T-helper 2 cell treated with Interferon-gamma antibody and Interleukin-4, amounts not matched to agents 100 ng/mL and 5 ng/mL, for 36 hours (primary cell): Measurements from ENCODE around the gene DBN1. TPM values are rescaled to one million over a fixed set of nuclear protein-coding genes. Genes with fewer than 3 reads are reported as not detected.

Source experiments
- intact Hi-C: fragments of 100-400 bp; cut with micrococcal nuclease; formaldehyde crosslinking; loops from one replicate; pipeline ENCODE4 v1.15.1; 2023
- total RNA-seq: library from RNA; stranded (reverse); gene quantifications from 2 replicates; pipeline ENCODE4 v1.2.3, GENCODE V29; 2022

DBN1 gene
- total RNA-seq, 1 donor from 2014 or later = 9.0 TPM

- intact Hi-C loops = loop anchor here (1.0 to 2.0 kb wide), 4 partner anchors 9 to 56 kb away; no protein-coding TSS in a partner anchor
Measured at GRCh38 chr5:177446200-177447065, 27.0 kb downstream of the DBN1 start, which contains the start of gene PRR7. Gene PRR7, plus strand, starts transcription at chr5:177446814. Its CDS starts 8,254 bp downstream, at chr5:177455068.

- intact Hi-C loops = loop anchor here (1.0 to 2.0 kb wide), 4 partner anchors 9 to 55 kb away; no protein-coding TSS in a partner anchor
Measured at GRCh38 chr5:177445917-177446199, 27.6 kb downstream of the DBN1 start.

- intact Hi-C loops = no loop called here
Measured at GRCh38 chr5:177445052-177445916, 28.1 kb downstream of the DBN1 start.

GRCh38 chr5:177444106-177445051, 29.1 kb downstream of the DBN1 start:
- intact Hi-C loops = loop anchor here (1.0 kb wide), 1 partner anchor 10 kb away; no protein-coding TSS in a partner anchor

- intact Hi-C loops = no loop called here
Measured at GRCh38 chr5:177443144-177443983, 30.1 kb downstream of the DBN1 start.

- intact Hi-C loops = no loop called here
Measured at GRCh38 chr5:177442066-177442826, 31.2 kb downstream of the DBN1 start.

- intact Hi-C loops = no loop called here
Measured at GRCh38 chr5:177440990-177441780, 32.2 kb downstream of the DBN1 start.

GRCh38 chr5:177440211-177440989, 33.0 kb downstream of the DBN1 start:
- intact Hi-C loops = no loop called here

- intact Hi-C loops = no loop called here
Measured at GRCh38 chr5:177439518-177440053, 33.8 kb downstream of the DBN1 start.

GRCh38 chr5:177438468-177438867, 35.0 kb downstream of the DBN1 start:
- intact Hi-C loops = no loop called here

GRCh38 chr5:177437623-177438022, 35.8 kb downstream of the DBN1 start:
- intact Hi-C loops = no loop called here

GRCh38 chr5:177435847-177436536, 37.4 kb downstream of the DBN1 start:
- intact Hi-C loops = no loop called here

GRCh38 chr5:177434942-177435738, 38.3 kb downstream of the DBN1 start:
- intact Hi-C loops = loop anchor here (1.0 kb wide), 1 partner anchor 9 kb away; no protein-coding TSS in a partner anchor

- intact Hi-C loops = loop anchor here (1.0 kb wide), 1 partner anchor 10 kb away; no protein-coding TSS in a partner anchor
Measured at GRCh38 chr5:177434437-177434836, 39.0 kb downstream of the DBN1 start.

GRCh38 chr5:177433658-177434217, 39.7 kb downstream of the DBN1 start:
- intact Hi-C loops = loop anchor here (1.0 kb wide), 1 partner anchor 11 kb away; no protein-coding TSS in a partner anchor
